ENCODE data around the gene KIF12. TPM values are rescaled to one million over a fixed set of nuclear protein-coding genes. Genes with fewer than 3 reads are reported as not detected.

KIF12 gene
- polyA plus RNA-seq, 1 donor (not counting 4 experiments of a cell fraction or from before 2014, with no cell fraction given): 1.5 TPM

- dilution Hi-C loops (cut with MboI; ENCODE audit: extremely low pct_ligation_motif_present, low sequenced_read_pairs): no loop called here
- no peak overlapping the region for H3K4me3 ChIP-seq (ENCODE audit: control insufficient read depth in 2 of 3, extremely low read depth in 1 of 3, insufficient read depth in 2 of 3, low read depth in 1 of 3, low read length in 3 of 3)
- TF ChIP-seq CTCF (optimal IDR thresholded peaks at IDR 0.05 in 1 of 3, IDR thresholded peaks at IDR 0.05 in 1 of 3, conservative IDR thresholded peaks at IDR 0.05 in 1 of 3; ENCODE audit: extremely low read depth in 1 of 3, insufficient read depth in 2 of 3, low read length in 3 of 3) (no peak), EZH2 (IDR thresholded peaks at IDR 0.05; ENCODE audit: low read length) (no peak)
- no peak overlapping the region for H3K27ac ChIP-seq (ENCODE audit: control insufficient read depth, insufficient read depth, low read length)
- H4K20me1 ChIP-seq (ENCODE audit: control insufficient read depth, extremely low read depth, insufficient read depth, low read length): no peaks in the 10 kb centered on the region
- H2AFZ ChIP-seq (ENCODE audit: control insufficient read depth, low read length): no peak overlapping the region
- H3K9me1 ChIP-seq (ENCODE audit: control insufficient read depth, extremely low read depth, insufficient read depth, low read length): no peaks in the 10 kb centered on the region
- no peaks in the 10 kb centered on the region for H3K79me2 ChIP-seq (ENCODE audit: control insufficient read depth, insufficient read depth, low read length)
- H3K27me3 ChIP-seq (ENCODE audit: control insufficient read depth, extremely low read depth, insufficient read depth, low read length): peaks cover 16% of the 10 kb centered on the region
- no peak overlapping the region for H3K9ac ChIP-seq (ENCODE audit: control insufficient read depth, extremely low read depth, insufficient read depth, low read length)
- no peaks in the 10 kb centered on the region for H3K36me3 ChIP-seq (ENCODE audit: control insufficient read depth in 2 of 2, extremely low read depth in 1 of 2, insufficient read depth in 2 of 2, low read length in 2 of 2)
- H3K9me3 ChIP-seq (ENCODE audit: control insufficient read depth, low read depth, low read length): no peaks in the 10 kb centered on the region
- H3K4me1 ChIP-seq (ENCODE audit: control insufficient read depth, extremely low read depth, insufficient read depth, low read length): peaks cover 4% of the 10 kb centered on the region
- FAIRE-seq (no peak), DNase-seq (ENCODE audit: low read depth, low spot score) (no peak)
- no peak overlapping the region for H3K4me2 ChIP-seq (ENCODE audit: control insufficient read depth, extremely low read depth, insufficient read depth, low read depth, low read length)
Measured at GRCh38 chr9:114093031-114093471, 6.0 kb downstream of the KIF12 start.

- H3K9ac ChIP-seq (ENCODE audit: control insufficient read depth, extremely low read depth, insufficient read depth, low read length): no peak overlapping the region
- H3K79me2 ChIP-seq (ENCODE audit: control insufficient read depth, insufficient read depth, low read length): no peaks in the 10 kb centered on the region
- dilution Hi-C loops (cut with MboI; ENCODE audit: extremely low pct_ligation_motif_present, low sequenced_read_pairs): no loop called here
- no peak overlapping the region for H3K27ac ChIP-seq (ENCODE audit: control insufficient read depth, insufficient read depth, low read length)
- H2AFZ ChIP-seq (ENCODE audit: control insufficient read depth, low read length): no peak overlapping the region
- H3K36me3 ChIP-seq (ENCODE audit: control insufficient read depth in 2 of 2, extremely low read depth in 1 of 2, insufficient read depth in 2 of 2, low read length in 2 of 2): no peaks in the 10 kb centered on the region
- H3K4me1 ChIP-seq (ENCODE audit: control insufficient read depth, extremely low read depth, insufficient read depth, low read length): no peaks in the 10 kb centered on the region
- FAIRE-seq (no peak), DNase-seq (ENCODE audit: low read depth, low spot score) (no peak)
- no peaks in the 10 kb centered on the region for H3K9me1 ChIP-seq (ENCODE audit: control insufficient read depth, extremely low read depth, insufficient read depth, low read length)
- peaks cover 10% of the 10 kb centered on the region for H3K27me3 ChIP-seq (ENCODE audit: control insufficient read depth, extremely low read depth, insufficient read depth, low read length)
- TF ChIP-seq EZH2 (IDR thresholded peaks at IDR 0.05; ENCODE audit: low read length) (no peak), CTCF (optimal IDR thresholded peaks at IDR 0.05 in 1 of 3, IDR thresholded peaks at IDR 0.05 in 1 of 3, conservative IDR thresholded peaks at IDR 0.05 in 1 of 3; ENCODE audit: extremely low read depth in 1 of 3, insufficient read depth in 2 of 3, low read length in 3 of 3) (no peak)
- H3K4me2 ChIP-seq (ENCODE audit: control insufficient read depth, extremely low read depth, insufficient read depth, low read depth, low read length): no peak overlapping the region
- H4K20me1 ChIP-seq (ENCODE audit: control insufficient read depth, extremely low read depth, insufficient read depth, low read length): no peaks in the 10 kb centered on the region
- H3K9me3 ChIP-seq (ENCODE audit: control insufficient read depth, low read depth, low read length): no peaks in the 10 kb centered on the region
- H3K4me3 ChIP-seq (ENCODE audit: control insufficient read depth in 2 of 3, extremely low read depth in 1 of 3, insufficient read depth in 2 of 3, low read depth in 1 of 3, low read length in 3 of 3): no peak overlapping the region
Measured at GRCh38 chr9:114092336-114092735, 6.8 kb downstream of the KIF12 start.

Measured in keratinocyte (primary cell).